ENCODE results near the gene BEAN1.

- TF ChIP-seq CTCF (IDR thresholded peaks at IDR 0.05) (no peak), POLR2A (IDR thresholded peaks at IDR 0.05) (no peak)
Observed at GRCh38 chr16:66484453-66485213, 57.5 kb downstream of the BEAN1 start.

Measured in esophagus squamous epithelium (tissue), 4 donors.